NCI-H128 (cell line): Measurements from ENCODE around the gene ADGRD1.
"Not testable (repeated sequence)": the region's sequence is repeated elsewhere in the genome, so short reads cannot be mapped to it uniquely, and the experiment has no call there.

ENCODE experiments used
- DNase-seq: peaks from one replicate; lab custom pipeline; 2025; ENCODE audit not compliant: unreplicated experiment; lab: John Stamatoyannopoulos, UW

ADGRD1 gene

DNA sequence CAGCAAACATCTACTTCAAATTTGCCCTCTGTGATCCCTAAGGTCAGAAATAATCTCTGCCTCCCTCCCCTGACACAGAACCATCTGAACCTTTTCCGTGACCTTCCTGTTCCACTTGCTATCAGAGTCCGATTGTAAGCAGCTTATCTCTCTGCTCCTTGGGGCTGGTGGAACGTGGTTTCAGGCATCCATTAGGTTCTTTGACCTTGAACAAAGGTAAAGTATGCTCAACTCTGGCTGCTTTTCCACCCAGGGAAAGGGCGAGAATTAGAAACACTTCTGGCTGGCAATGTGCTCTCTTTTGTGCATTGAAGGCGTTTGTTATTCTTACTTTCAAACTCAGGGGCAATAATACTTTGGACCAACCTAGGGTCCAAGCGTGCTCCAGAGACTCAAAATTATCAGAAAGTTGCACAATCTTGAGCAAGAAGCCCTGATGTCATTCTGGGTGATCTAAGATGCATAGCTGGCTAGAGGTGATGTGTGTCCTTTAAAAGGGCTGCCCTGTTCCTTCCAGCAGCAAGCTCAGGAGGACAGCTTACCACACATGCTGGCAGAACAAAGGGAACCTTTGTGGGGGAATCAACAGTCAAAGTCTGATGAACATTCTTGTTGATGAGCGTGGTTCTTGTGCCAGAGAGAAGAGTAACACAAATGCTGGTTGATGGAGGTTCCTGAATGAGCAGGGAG is 29.8 kb downstream of the ADGRD1 start:
- DNase-seq = no peak

DNA sequence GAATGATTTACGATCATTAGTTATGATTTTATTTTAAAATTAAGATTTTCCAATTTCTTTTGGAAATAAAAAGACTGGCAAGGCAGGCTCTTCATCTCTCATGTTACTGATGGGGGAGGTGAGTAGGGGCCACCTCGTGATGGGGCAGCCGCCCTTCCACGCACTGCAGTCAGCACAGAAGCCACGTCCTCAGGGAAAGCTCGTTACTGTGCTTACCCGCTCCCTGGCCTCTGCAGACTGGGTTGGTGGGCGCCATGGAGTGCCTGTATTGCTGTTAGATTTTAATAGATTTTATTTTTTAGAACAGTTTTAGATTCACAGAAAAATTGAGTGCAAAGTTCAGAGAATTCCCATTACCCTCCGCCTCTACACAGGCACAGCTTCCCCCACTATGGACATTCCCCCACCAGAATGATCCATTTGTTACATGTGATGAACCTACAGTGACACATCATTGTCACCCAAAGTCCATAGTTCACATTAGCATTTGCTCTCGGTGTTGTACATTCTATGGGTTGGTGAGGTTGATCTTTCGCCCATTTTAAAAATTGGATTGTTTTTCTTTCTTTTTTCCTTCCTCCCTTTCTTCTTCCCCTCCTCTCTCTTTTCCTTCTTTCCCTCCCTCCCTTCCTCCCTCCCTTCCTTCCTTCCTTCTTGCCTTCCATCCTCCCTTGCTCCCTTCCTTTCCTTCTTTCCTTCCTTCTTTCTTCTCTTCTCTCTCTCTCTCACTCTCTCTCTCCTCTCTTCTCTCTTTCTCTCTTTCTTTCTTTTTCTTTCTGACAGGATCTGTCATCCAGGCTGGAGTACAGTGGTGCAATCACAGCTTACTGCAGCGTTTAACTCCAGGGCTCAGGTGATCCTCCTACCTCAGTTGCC is 30.7 kb downstream of the ADGRD1 start:
- no peak for DNase-seq

DNA sequence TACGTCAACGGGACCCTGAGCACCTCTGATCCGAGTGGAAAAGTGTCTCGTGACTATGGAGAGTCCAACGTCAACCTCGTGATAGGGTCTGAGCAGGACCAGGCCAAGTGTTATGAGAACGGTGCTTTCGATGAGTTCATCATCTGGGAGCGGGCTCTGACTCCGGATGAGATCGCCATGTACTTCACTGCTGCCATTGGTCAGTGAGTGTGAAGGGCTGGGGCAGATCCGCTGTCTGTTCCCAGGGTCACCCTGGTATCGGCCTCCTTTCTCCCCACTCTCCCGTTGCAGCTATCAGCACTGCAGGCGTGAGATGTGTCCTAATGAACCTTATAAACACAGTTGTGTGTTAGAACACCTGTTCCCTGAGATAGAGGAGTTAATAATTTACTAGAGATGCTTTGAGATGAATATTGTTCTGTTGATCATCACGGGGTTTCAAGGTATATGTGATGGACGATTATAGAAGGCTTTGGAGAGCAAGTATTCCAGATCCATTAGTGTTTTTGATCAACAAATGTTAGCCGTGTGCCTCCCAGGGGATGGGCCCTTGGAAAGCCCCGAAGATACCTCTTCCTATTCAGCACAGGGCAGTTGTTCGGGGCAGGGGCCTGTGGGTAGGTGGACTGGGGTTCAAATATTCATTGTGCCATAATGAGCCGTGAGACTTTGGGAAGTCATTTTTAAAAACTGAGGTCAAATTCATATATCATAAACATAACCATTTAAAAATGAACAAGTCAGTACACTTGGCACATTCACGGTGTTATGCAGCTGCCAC is 33.6 kb downstream of the ADGRD1 start:
- DNase-seq = no peak

DNA sequence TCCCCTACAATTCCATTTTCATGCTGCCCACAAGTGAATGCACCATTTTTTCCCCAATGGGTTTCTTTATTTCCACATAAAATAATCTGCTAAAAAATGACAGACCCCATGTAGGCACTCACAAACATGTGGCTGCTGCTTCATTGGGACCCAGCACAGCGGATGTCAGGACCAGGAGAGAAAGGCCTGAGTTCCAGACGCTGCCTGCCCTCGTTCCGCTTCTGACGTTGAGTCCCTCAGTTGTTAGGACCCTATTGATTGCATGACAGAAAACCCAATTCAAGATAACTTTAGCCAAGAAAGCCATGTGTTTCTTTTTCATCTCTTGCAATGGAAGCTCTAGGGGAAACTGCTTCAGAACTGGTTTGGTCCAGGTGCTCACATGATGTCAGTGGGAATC is 34.6 kb downstream of the ADGRD1 start:
- DNase-seq = no peak

DNA sequence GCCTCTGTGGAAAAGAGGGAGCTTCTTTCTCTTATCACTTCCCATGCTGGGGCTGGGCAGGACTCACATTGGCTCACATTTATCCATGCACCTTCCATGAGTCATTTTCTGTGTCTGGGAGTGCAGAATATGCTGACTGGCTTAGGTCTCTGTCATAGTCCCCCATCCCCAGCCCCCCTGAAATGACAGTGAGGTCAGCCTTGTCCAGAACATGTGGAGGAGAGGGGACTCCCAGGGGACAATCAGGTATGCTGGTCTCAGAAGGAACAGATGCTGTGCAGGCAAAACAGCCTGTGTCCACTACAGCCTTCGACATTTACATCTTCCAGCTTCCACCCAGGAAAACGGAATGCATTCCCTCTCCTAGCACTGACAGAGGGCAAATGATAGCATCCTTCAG is 35.0 kb downstream of the ADGRD1 start:
- DNase-seq = no peak

DNA sequence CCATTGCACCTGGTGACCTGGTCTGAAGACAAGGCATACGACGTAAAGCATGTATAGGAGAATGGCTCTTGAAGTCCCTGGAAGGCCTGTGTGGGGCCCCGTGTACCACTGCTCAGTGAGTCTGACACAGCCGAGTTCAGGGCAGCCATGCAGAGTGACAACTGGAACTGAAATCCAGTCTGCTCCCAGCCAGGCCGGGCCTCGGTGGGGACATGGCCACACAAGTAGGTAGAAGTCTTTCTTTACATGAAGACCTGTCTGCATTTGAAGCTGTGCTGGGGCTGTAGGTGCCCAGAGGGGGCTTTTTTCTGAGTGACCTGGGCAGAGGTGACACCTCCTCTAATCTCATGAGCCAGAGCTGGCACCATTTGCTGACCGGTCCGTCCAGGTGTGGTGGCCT is 35.7 kb downstream of the ADGRD1 start:
- no peak for DNase-seq

DNA sequence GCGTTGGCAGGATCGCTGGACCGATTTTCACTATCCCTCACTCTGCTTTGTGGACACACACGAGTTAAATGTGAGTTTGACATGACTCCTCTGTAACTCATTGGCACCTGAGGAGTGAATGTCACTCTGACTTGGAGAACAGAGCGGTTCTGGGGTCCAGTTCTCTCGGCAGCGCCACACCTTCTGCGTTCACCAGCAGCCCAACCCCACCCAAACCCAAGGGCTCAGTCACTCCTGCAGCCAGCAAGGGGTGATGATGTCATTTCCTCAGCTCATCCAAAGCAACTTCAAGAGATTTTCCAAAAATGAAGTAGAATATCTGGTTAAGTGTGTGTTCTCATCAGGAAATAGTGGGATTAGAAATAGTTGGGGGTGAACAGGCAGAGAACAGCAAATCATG is 36.3 kb downstream of the ADGRD1 start:
- no peak for DNase-seq

DNA sequence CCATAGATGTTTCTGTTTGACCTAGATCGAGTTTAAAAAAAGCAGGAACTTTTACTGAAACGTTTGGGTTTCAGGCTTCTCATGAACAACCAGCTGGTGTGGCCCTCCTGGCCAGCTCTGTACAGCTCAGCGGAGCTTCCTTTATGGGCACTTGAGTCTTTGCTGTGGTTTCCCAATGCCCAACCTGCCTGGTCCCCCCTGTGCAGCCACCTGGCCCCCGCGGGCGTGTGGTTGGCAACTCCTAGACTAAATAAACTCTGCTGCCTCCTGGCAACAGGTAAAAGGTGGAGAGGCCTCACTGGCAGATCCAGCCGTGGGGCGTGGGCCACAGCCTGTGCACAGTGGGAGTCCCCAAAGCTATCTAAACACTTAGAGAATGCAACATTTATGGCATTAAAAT is 38.7 kb downstream of the ADGRD1 start:
- no peak for DNase-seq

DNA sequence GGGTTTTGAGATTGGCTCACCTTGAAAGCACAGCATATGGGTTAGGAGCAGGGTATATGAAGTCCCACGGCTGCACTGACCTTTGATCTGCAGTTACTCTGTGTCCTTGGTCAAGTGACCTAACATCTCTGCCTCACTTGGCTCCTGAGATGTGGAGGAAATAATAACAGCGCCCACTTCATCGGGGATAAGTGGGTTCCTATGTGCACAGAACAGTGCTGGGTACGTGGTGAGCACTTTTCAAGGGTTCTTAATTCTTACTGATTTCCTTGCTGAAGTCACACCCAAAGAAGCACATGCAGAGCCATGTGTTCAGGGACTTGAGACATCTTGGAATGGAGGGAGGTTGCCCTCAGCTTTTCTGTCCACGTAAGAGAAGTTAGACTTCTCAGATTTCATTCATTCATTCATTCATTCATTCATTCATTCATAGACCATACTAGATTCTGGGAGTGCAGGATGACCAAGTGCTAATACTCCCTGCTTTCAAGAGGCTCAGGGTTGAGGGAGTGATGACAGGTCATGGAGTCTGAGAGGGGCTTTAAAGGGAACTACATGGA is 39.4 kb downstream of the ADGRD1 start:
- no peak for DNase-seq

DNA sequence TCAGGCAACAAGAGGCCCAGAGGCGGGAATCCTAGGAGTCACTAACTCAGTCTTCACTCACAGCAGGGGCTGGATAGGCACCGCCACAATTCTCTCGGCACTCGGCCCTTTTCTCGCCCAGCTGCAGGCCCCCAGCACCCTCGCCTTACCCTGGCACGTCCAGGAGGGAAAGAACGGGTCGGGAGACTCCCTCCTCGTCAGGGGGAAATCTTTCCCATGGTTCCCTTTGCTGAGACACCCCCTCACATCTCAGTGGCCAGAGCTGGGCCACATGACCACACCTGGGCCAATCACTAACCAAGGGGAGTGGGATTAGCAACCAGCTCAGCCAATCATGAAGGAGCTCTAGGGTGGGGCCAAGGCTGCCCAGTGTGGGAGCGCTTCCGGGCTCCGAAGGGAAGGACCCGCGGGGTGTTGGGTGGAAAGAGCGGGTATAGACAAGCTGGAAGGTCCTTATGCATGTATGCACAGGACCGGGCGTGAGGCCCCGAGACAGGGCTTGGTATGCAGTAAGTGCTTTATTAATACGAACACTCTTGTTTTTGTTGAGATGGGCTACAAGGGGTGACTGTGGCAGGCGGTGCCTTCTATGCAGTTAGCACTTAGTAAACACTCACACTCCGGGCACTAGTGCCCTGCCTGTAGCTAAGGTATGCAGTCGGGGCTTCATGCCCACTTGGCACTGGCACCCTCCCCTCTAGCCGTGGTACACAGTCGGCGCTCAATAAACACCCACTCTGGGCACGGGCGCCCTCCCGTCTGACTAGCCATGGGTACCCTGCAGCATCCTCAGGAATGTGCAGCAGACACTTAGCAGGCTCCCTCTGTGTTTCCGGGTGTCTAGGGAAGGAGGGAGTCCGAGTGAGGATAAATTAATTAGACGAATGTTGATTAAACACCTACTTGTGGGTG is 40.3 kb downstream of the ADGRD1 start:
- peak; percentile 50 for DNase-seq

DNA sequence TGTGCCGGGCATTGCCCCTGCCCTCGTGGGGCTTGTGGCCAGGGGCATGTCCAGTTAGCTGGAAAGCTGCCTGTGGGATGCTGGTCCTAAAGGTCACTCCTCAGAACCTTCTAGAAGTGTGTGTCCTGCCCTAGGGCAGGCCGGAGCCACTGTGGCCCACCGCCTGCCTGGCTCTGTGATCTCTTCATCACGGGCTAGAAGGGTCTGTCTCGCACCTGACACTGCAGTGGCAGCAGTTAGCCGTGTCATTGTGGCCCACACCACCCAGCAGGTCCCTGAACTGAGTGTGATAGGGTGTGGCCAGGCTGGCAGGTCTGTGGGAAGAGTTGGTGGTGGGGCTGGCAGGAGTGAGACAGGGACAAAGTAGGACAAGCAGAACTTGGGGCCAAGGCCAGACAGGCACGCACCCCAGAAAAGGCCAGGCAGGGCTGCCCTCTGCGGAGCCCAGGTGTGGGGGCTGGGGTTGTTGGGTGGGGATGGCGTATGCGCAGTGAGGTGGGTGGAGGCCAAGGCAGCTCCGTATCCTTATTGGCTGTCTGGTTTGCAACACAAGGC is 41.2 kb downstream of the ADGRD1 start:
- DNase-seq = no peak

DNA sequence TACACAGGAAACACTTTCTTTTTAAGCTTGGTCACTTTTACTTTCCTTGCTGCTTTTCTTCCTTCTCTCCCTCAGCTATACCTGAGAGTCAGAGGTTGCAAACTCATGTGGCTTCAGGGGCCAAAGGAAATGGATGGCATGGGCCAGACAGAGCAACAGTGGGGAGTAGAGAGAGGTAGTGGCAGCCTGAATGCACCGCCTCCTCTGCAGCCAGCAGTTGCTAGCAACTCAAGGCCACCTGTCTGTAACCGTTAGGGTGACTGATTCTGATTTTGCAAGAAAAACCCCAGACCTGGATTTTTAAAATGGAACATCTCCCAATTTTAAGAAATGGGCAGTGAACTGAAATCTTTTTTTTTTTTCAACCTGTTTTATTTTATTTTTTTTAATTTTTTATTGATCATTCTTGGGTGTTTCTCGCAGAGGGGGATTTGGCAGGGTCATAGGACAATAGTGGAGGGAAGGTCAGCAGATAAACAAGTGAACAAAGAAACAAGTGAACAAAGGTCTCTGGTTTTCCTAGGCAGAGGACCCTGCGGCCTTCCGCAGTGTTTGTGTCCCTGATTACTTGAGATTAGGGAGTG is 41.8 kb downstream of the ADGRD1 start:
- not testable (repeated sequence) for DNase-seq

DNA sequence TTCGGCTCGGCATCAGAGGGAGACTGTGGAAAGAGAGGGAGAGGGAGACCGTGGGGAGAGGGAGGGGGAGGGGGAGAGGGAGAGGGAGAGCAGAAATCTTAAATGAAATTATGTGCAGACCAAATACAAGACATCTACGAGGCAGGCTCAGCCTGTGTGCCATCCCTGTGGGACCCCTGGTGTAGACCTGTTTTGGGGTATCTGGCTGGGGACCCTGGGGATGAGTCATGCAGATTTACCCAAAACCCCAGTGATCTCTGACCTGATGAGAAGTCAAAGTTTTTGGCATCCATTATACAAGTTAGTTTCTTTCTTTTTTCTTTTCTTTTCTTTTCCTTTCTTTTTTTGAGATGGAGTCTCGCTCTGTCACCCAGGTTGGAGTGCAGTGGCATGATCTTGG is 44.4 kb downstream of the ADGRD1 start:
- DNase-seq = no peak

DNA sequence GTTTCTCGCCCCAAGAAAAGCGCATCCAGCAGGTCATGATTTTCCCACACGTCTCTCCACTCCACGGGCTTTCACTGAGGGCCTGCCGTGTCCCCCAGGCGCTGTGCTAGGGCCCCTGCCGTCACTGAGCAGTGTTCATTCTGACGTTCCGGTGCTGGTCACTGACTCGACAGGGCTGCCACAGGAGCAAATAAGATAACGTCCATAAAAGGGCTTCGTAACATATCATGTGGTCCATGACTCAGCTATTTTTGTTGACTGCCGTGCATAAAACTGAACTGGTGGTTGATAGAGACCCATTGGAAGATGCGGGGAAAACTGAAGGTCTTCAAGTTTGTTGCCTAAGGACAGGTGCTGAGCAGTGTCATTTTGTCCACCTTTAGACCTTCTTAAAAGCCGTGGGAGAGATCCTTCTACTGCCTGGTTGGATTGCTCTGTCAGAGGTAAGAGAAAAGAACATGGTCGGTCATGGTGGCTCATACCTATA is 46.3 kb downstream of the ADGRD1 start:
- no peak for DNase-seq

DNA sequence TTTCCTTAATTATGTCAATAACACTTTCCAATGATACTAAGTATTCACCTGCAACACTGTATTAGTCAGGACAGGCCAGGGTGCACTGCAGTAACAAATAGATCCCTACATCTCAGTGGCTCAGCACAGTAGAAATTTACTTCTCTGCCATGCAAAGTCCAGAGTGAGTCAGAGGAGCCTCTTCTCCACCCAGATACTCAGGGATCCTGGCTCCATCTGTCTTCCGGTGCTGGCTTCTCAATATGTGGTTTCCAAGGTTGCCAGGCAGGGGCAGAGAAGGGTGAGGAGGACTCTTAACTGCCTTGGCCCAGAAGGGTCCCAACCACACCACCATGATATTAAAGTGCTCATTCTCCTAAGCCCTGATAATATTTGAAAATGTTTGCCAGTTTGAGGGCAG is 47.8 kb downstream of the ADGRD1 start:
- DNase-seq = no peak

DNA sequence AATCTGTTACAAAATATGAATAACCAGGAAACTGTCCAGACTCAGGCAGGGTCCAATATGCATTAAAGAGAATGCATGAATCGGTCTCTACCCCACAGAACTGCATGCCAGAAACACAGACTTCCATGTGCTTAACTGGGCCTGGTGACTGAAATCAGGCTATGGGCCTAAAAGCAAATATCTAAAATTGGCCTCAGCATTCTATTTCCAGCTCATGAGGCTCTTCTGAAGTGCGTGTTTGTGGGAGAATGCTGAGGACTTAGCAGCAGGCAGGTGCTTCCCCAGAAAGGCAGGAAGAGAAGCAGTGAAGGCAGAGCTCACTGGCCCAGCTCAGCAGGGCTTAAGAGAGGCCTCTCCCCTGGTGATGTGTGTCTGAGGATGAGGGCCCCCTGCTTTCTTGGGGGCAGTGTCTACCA is 48.5 kb downstream of the ADGRD1 start:
- no peak for DNase-seq

DNA sequence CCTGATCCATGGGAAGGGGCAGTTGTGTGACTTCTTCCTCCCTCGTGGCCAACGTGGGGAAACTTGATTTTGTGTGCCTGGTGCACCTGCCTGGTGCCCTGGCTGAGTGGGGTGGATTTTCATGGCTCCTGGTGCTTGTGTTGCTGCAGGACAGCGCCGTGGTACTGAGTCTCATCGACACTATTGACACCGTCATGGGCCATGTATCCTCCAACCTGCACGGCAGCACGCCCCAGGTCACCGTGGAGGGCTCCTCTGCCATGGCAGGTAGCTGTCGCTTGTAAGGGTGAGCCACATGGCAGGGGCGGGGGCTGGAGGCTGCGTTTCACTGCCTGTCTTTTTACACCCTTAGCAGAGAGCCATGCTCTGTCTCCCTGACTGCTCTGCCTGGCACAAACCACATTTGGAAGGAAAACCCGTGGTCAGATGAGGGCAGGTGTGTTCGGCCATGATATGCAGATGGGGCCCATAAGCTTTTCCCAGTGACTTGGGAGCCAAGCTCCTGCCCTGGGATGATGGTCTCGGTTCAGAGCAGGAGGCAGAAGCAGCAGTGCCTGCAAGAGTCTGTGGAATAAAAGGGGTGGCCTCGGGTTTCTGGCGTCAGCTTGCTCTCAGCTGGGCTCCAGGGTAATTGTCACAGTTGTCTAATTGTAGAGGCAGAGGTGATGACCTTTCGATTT is 49.5 kb downstream of the ADGRD1 start:
- DNase-seq = no peak

DNA sequence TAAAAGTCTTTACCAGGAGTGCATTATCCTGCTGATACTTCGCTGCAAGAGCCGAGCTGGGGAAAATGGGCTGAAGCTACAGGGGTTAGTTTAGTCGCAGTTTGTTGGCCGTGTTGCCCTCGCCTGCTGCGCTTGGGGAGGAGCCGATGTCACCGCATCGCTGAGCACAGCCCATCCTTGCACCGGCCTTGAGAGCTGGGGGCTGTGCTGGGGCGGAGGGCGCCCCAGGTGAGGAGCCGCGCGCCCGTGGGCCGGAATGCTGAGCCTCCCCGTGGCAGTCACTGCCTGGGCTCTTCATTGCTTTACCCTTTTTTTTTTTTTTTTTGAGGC is 50.0 kb downstream of the ADGRD1 start:
- DNase-seq = no peak

DNA sequence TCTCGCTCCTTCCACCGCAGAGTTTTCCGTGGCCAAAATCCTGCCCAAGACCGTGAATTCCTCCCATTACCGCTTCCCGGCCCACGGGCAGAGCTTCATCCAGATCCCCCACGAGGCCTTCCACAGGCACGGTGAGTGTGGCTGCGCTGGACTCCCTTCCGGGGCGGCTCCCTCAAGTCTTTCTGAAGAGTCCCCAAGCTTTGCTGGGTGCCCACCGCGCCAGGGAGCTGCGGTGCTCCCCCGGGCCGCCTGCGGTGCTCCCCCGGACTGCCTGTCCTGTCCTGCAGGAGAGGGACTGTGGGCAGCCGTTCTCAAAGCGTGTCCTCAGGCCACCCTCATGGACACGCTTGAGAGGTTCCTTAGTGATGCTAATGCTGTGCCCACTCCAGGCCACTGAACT is 50.5 kb downstream of the ADGRD1 start:
- DNase-seq = no peak
